B cell (primary cell): ENCODE results near the gene LCN2. TPM values are rescaled to one million over a fixed set of nuclear protein-coding genes. Genes with fewer than 3 reads are reported as not detected.
A peak's percentile ranks its signal among the peaks of the same experiment; 100 is the strongest.

ENCODE experiments used
- ATAC-seq: fragments of 200-7000 bp; cut with Tn5 transposase; one replicate; pipeline ENCODE4 v1.10.0; 2021; ENCODE audit warnings: low read depth, mild to moderate bottlenecking, moderate number of reproducible peaks, moderate library complexity
- CTCF ChIA-PET: fragments of 350-600 bp; sonication (Branson Sonifier 250); formaldehyde crosslinking; loops from one replicate; lab custom pipeline; 2021; ENCODE audit warnings: antibody characterized with exemption, inconsistent platforms; lab: Charles Lee
- POLR2A ChIA-PET: fragments of 350-600 bp; sonication (Branson Sonifier 250); formaldehyde crosslinking; loops from one replicate; lab custom pipeline; 2021; ENCODE audit warnings: antibody characterized with exemption; lab: Charles Lee
- DNase-seq: peaks from one replicate; pipeline ENCODE4 v3.0.0; 2013
- H2AFZ ChIP-seq: 2 replicates; pipeline ENCODE4 v1.6.1; 2012; ENCODE audit warnings: mild to moderate bottlenecking, low read depth, low read length; ENCODE audit not compliant: insufficient read depth, poor library complexity, severe bottlenecking
- H3K27ac ChIP-seq, 2 donors: 1 replicate in 1 of 2; 2 replicates in 1 of 2; pipeline ENCODE4 v1.5.1; 2012 to 2013; ENCODE audit warnings: low read length in 2 of 2, mild to moderate bottlenecking in 2 of 2, moderate library complexity in 1 of 2
- H3K27me3 ChIP-seq, 4 experiments: fragments of 200-600 bp in 1 of 4; sonication (generic) in 1 of 4; replicated peaks in 1 of 4; 1 replicate in 2 of 4; 2 replicates in 2 of 4; pipeline versions ENCODE4 v1.6.1 to v1.7.0; 2013 to 2016; ENCODE audit warnings: low read length in 3 of 4, mild to moderate bottlenecking in 2 of 4, mixed read lengths in 1 of 4, moderate library complexity in 1 of 4; ENCODE audit not compliant: insufficient read depth in 4 of 4, control insufficient read depth in 3 of 4; ENCODE audit errors: control extremely low read depth in 1 of 4
- H3K36me3 ChIP-seq, 2 experiments: replicated peaks in 1 of 2; 1 replicate in 1 of 2; 2 replicates in 1 of 2; pipeline versions ENCODE4 v1.6.1 to v1.7.1; 2013; ENCODE audit warnings: low read length in 1 of 2; ENCODE audit not compliant: insufficient read depth in 2 of 2, control insufficient read depth in 1 of 2; ENCODE audit errors: control extremely low read depth in 1 of 2, extremely low read depth in 1 of 2
- H3K4me1 ChIP-seq, 2 donors: fragments of 200-600 bp in 1 of 2; sonication (generic) in 1 of 2; 1 replicate in 1 of 2; 2 replicates in 1 of 2; pipeline versions ENCODE4 v1.5.1 to v1.6.1; 2013 to 2017; ENCODE audit warnings: low read length in 2 of 2; ENCODE audit not compliant: control insufficient read depth in 2 of 2, insufficient read depth in 2 of 2
- H3K4me2 ChIP-seq: replicated peaks from 2 replicates; pipeline ENCODE3; 2012; ENCODE audit warnings: mild to moderate bottlenecking, low read depth, low read length; ENCODE audit not compliant: poor library complexity, severe bottlenecking
- H3K4me3 ChIP-seq, 5 experiments: fragments of 200-600 bp in 1 of 5; sonication (generic) in 1 of 5; 1 replicate in 3 of 5; 2 replicates in 2 of 5; pipeline versions ENCODE4 v1.5.1 to v1.7.0; 2011 to 2016; ENCODE audit warnings: low read length in 4 of 5, mild to moderate bottlenecking in 4 of 5, low read depth in 2 of 5, control low read depth in 1 of 5, moderate library complexity in 1 of 5; ENCODE audit not compliant: insufficient read depth in 1 of 5; ENCODE audit errors: control extremely low read depth in 1 of 5, extremely low read depth in 1 of 5
- H3K79me2 ChIP-seq: fragments of 200-600 bp; sonication (generic); one replicate; pipeline ENCODE4 v1.6.0; 2016; ENCODE audit warnings: low read length; ENCODE audit not compliant: control insufficient read depth, insufficient read depth
- H3K9ac ChIP-seq: fragments of 200-600 bp; sonication (generic); 2 replicates; pipeline ENCODE4 v1.6.1; 2017; ENCODE audit warnings: mild to moderate bottlenecking, low read length, moderate library complexity
- H3K9me3 ChIP-seq, 3 donors: one replicate each; pipeline versions ENCODE4 v1.6.1 to v1.7.1; 2013; ENCODE audit warnings: low read length in 2 of 3; ENCODE audit not compliant: control insufficient read depth in 2 of 3, insufficient read depth in 1 of 3; ENCODE audit errors: control extremely low read depth in 1 of 3
- H4K20me1 ChIP-seq: 2 replicates; pipeline ENCODE4 v1.6.0; 2012; ENCODE audit warnings: mild to moderate bottlenecking, low read length; ENCODE audit not compliant: insufficient read depth, control insufficient read depth, poor library complexity, severe bottlenecking
- H3K27ac Mint-ChIP-seq: one replicate; pipeline ENCODE4 v1.8.0; 2021; ENCODE audit warnings: mixed read lengths
- H3K27me3 Mint-ChIP-seq: one replicate; pipeline ENCODE4 v1.8.0; 2021; ENCODE audit warnings: mixed read lengths
- H3K4me1 Mint-ChIP-seq: one replicate; pipeline ENCODE4 v1.8.0; 2021; ENCODE audit warnings: mixed read lengths
- H3K4me3 Mint-ChIP-seq: one replicate; pipeline ENCODE4 v1.8.0; 2021; ENCODE audit warnings: mixed read lengths
- H3K9me3 Mint-ChIP-seq: one replicate; pipeline ENCODE4 v1.8.0; 2022; ENCODE audit warnings: mixed read lengths; ENCODE audit not compliant: insufficient read depth
- EZH2 ChIP-seq: IDR thresholded peaks from 2 replicates; pipeline ENCODE4 v1.6.1; 2012; ENCODE audit warnings: borderline replicate concordance, low read depth, mild to moderate bottlenecking, moderate library complexity, low read length; ENCODE audit not compliant: insufficient read depth, poor library complexity, severe bottlenecking
- WGBS: methylation state at CpG from one replicate; pipeline ENCODE4 v1.1.5; 2013; ENCODE audit warnings: missing lambda C conversion rate; ENCODE audit not compliant: insufficient coverage; 5-methylcytosine and 5-hydroxymethylcytosine counted together
- intact Hi-C: fragments of 100-400 bp; cut with micrococcal nuclease; formaldehyde crosslinking; loops from one replicate; pipeline ENCODE4 v1.10.0; 2022
- polyA plus RNA-seq: library from polyadenylated mRNA; depleted of rRNA; stranded (reverse); fragments of >200 nt; gene quantifications from 2 replicates; pipeline ENCODE4 v1.2.3, GENCODE V29; 2012
- total RNA-seq, 2 donors: library from RNA; stranded (reverse); fragments of 120-200 nt in 1 of 2; gene quantifications; 1 replicate in 1 of 2; 2 replicates in 1 of 2; pipeline versions ENCODE4 v1.2.3 to v1.2.4, GENCODE V29; 2013 to 2022
- TF ChIP-seq, protein P1 (sequence below): fragments of 200-600 bp; IDR thresholded peaks from one replicate; pipeline ENCODE4 v1.8.0; 2022; ENCODE audit warnings: antibody characterized with exemption, mild to moderate bottlenecking

The LCN2 gene
- total and polyA plus RNA-seq, 2 donors (not counting 1 experiment from before 2014, with no cell fraction given), result not detected

DNA sequence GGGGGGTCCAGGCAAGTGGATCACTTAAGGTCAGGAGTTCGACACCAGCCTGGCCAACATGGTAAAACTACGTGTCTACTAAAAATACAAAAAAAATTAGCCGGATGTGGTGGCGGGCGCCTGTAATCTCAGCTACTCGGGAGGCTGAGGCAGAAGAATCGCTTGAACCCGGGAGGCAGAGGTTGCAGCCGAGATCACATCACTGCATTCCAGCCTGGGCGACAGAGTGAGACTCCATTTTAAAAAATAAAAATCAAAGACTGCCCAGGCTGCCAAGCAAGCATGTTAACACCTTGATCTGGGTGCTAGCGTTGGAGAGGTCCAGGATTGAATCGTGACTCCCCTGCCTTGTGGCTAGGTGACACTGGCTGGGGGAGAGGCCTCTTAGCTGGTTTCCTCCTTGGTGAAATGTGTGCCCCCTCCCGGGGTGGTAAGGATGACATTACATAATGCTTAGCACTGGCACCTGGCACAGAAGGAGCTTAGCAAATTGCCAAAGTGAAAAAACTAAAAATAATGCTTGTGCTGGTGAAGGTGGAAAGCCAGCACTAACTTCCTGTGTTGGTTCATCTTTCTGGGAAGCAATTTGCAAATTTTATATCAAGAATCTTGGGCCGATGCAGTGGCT is 44.3 kb downstream of the LCN2 start:
- Histone ChIP-seq H3K27me3 (no peaks in the 10 kb centered on the region), H3K9ac (no peak overlapping the region), H2AFZ (peak overlapping the region; percentile 88), H3K4me2 (peak overlapping the region; percentile 77), H3K4me1 (peaks cover 12 to 24% of the 10 kb centered on the region in 2 donors), H3K79me2 (peaks cover 27% of the 10 kb centered on the region), H3K9me3 (no peaks in the 10 kb centered on the region), H4K20me1 (no peaks in the 10 kb centered on the region), H3K4me3 (no peak overlapping the region), H3K36me3 (peaks cover 0 to 12% of the 10 kb centered on the region in 2 experiments), H3K27ac (no peak overlapping the region)
- DNase-seq (no peak), ATAC-seq (no peak)
- Mint-ChIP-seq H3K27me3 (no peaks in the 10 kb centered on the region), H3K27ac (no peak overlapping the region), H3K9me3 (no peaks in the 10 kb centered on the region), H3K4me3 (peak overlapping the region; percentile 86), H3K4me1 (peaks cover 23% of the 10 kb centered on the region)
- TF ChIP-seq EZH2, result no peak
- TF ChIP-seq, protein P1, sequence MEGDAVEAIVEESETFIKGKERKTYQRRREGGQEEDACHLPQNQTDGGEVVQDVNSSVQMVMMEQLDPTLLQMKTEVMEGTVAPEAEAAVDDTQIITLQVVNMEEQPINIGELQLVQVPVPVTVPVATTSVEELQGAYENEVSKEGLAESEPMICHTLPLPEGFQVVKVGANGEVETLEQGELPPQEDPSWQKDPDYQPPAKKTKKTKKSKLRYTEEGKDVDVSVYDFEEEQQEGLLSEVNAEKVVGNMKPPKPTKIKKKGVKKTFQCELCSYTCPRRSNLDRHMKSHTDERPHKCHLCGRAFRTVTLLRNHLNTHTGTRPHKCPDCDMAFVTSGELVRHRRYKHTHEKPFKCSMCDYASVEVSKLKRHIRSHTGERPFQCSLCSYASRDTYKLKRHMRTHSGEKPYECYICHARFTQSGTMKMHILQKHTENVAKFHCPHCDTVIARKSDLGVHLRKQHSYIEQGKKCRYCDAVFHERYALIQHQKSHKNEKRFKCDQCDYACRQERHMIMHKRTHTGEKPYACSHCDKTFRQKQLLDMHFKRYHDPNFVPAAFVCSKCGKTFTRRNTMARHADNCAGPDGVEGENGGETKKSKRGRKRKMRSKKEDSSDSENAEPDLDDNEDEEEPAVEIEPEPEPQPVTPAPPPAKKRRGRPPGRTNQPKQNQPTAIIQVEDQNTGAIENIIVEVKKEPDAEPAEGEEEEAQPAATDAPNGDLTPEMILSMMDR, result no peak
- CTCF ChIA-PET, result interaction anchor here (1.0 kb wide), 1 partner anchor 168 kb away, joined by 3 read pairs; no protein-coding TSS in a partner anchor
- WGBS, result 85% methylated on average over 13 of the region's 14 CpGs
- POLR2A ChIA-PET, result interaction anchor here (0.7 kb wide), 1 partner anchor 122 kb away, joined by 4 read pairs; no protein-coding TSS in a partner anchor
- intact Hi-C loops, result loop anchor here (2.0 to 10.0 kb wide), 3 partner anchors 129 to 361 kb away; partner anchors contain the start of genes CERCAM, COQ4, SPTAN1 and TRUB2
